B cell (primary cell): ENCODE measurements around the gene RORC. TPM values are rescaled to one million over a fixed set of nuclear protein-coding genes. Genes with fewer than 3 reads are reported as not detected.

ENCODE experiments used
- ATAC-seq: fragments of 200-7000 bp; cut with Tn5 transposase; one replicate; pipeline ENCODE4 v1.10.0; 2021; ENCODE audit warnings: low read depth, mild to moderate bottlenecking, moderate number of reproducible peaks, moderate library complexity
- CTCF ChIA-PET: fragments of 350-600 bp; sonication (Branson Sonifier 250); formaldehyde crosslinking; loops from one replicate; lab custom pipeline; 2021; ENCODE audit warnings: antibody characterized with exemption, inconsistent platforms; lab: Charles Lee
- POLR2A ChIA-PET: fragments of 350-600 bp; sonication (Branson Sonifier 250); formaldehyde crosslinking; loops from one replicate; lab custom pipeline; 2021; ENCODE audit warnings: antibody characterized with exemption; lab: Charles Lee
- DNase-seq: peaks from one replicate; pipeline ENCODE4 v3.0.0; 2013
- H2AFZ ChIP-seq: 2 replicates; pipeline ENCODE4 v1.6.1; 2012; ENCODE audit warnings: mild to moderate bottlenecking, low read depth, low read length; ENCODE audit not compliant: insufficient read depth, poor library complexity, severe bottlenecking
- H3K27ac ChIP-seq, 2 donors: 1 replicate in 1 of 2; 2 replicates in 1 of 2; pipeline ENCODE4 v1.5.1; 2012 to 2013; ENCODE audit warnings: low read length in 2 of 2, mild to moderate bottlenecking in 2 of 2, moderate library complexity in 1 of 2
- H3K27me3 ChIP-seq, 4 experiments: fragments of 200-600 bp in 1 of 4; sonication (generic) in 1 of 4; replicated peaks in 1 of 4; 1 replicate in 2 of 4; 2 replicates in 2 of 4; pipeline versions ENCODE4 v1.6.1 to v1.7.0; 2013 to 2016; ENCODE audit warnings: low read length in 3 of 4, mild to moderate bottlenecking in 2 of 4, mixed read lengths in 1 of 4, moderate library complexity in 1 of 4; ENCODE audit not compliant: insufficient read depth in 4 of 4, control insufficient read depth in 3 of 4; ENCODE audit errors: control extremely low read depth in 1 of 4
- H3K36me3 ChIP-seq, 2 experiments: replicated peaks in 1 of 2; 1 replicate in 1 of 2; 2 replicates in 1 of 2; pipeline versions ENCODE4 v1.6.1 to v1.7.1; 2013; ENCODE audit warnings: low read length in 1 of 2; ENCODE audit not compliant: insufficient read depth in 2 of 2, control insufficient read depth in 1 of 2; ENCODE audit errors: control extremely low read depth in 1 of 2, extremely low read depth in 1 of 2
- H3K4me1 ChIP-seq, 2 donors: fragments of 200-600 bp in 1 of 2; sonication (generic) in 1 of 2; 1 replicate in 1 of 2; 2 replicates in 1 of 2; pipeline versions ENCODE4 v1.5.1 to v1.6.1; 2013 to 2017; ENCODE audit warnings: low read length in 2 of 2; ENCODE audit not compliant: control insufficient read depth in 2 of 2, insufficient read depth in 2 of 2
- H3K4me2 ChIP-seq: replicated peaks from 2 replicates; pipeline ENCODE3; 2012; ENCODE audit warnings: mild to moderate bottlenecking, low read depth, low read length; ENCODE audit not compliant: poor library complexity, severe bottlenecking
- H3K4me3 ChIP-seq, 5 experiments: fragments of 200-600 bp in 1 of 5; sonication (generic) in 1 of 5; 1 replicate in 3 of 5; 2 replicates in 2 of 5; pipeline versions ENCODE4 v1.5.1 to v1.7.0; 2011 to 2016; ENCODE audit warnings: low read length in 4 of 5, mild to moderate bottlenecking in 4 of 5, low read depth in 2 of 5, control low read depth in 1 of 5, moderate library complexity in 1 of 5; ENCODE audit not compliant: insufficient read depth in 1 of 5; ENCODE audit errors: control extremely low read depth in 1 of 5, extremely low read depth in 1 of 5
- H3K79me2 ChIP-seq: fragments of 200-600 bp; sonication (generic); one replicate; pipeline ENCODE4 v1.6.0; 2016; ENCODE audit warnings: low read length; ENCODE audit not compliant: control insufficient read depth, insufficient read depth
- H3K9ac ChIP-seq: fragments of 200-600 bp; sonication (generic); 2 replicates; pipeline ENCODE4 v1.6.1; 2017; ENCODE audit warnings: mild to moderate bottlenecking, low read length, moderate library complexity
- H3K9me3 ChIP-seq, 3 donors: one replicate each; pipeline versions ENCODE4 v1.6.1 to v1.7.1; 2013; ENCODE audit warnings: low read length in 2 of 3; ENCODE audit not compliant: control insufficient read depth in 2 of 3, insufficient read depth in 1 of 3; ENCODE audit errors: control extremely low read depth in 1 of 3
- H4K20me1 ChIP-seq: 2 replicates; pipeline ENCODE4 v1.6.0; 2012; ENCODE audit warnings: mild to moderate bottlenecking, low read length; ENCODE audit not compliant: insufficient read depth, control insufficient read depth, poor library complexity, severe bottlenecking
- H3K27ac Mint-ChIP-seq: one replicate; pipeline ENCODE4 v1.8.0; 2021; ENCODE audit warnings: mixed read lengths
- H3K27me3 Mint-ChIP-seq: one replicate; pipeline ENCODE4 v1.8.0; 2021; ENCODE audit warnings: mixed read lengths
- H3K4me1 Mint-ChIP-seq: one replicate; pipeline ENCODE4 v1.8.0; 2021; ENCODE audit warnings: mixed read lengths
- H3K4me3 Mint-ChIP-seq: one replicate; pipeline ENCODE4 v1.8.0; 2021; ENCODE audit warnings: mixed read lengths
- H3K9me3 Mint-ChIP-seq: one replicate; pipeline ENCODE4 v1.8.0; 2022; ENCODE audit warnings: mixed read lengths; ENCODE audit not compliant: insufficient read depth
- CTCF ChIP-seq: fragments of 200-600 bp; IDR thresholded peaks from one replicate; pipeline ENCODE4 v1.8.0; 2022; ENCODE audit warnings: antibody characterized with exemption, mild to moderate bottlenecking
- EZH2 ChIP-seq: IDR thresholded peaks from 2 replicates; pipeline ENCODE4 v1.6.1; 2012; ENCODE audit warnings: borderline replicate concordance, low read depth, mild to moderate bottlenecking, moderate library complexity, low read length; ENCODE audit not compliant: insufficient read depth, poor library complexity, severe bottlenecking
- WGBS: methylation state at CpG from one replicate; pipeline ENCODE4 v1.1.5; 2013; ENCODE audit warnings: missing lambda C conversion rate; ENCODE audit not compliant: insufficient coverage; 5-methylcytosine and 5-hydroxymethylcytosine counted together
- intact Hi-C: fragments of 100-400 bp; cut with micrococcal nuclease; formaldehyde crosslinking; loops from one replicate; pipeline ENCODE4 v1.10.0; 2022
- polyA plus RNA-seq: library from polyadenylated mRNA; depleted of rRNA; stranded (reverse); fragments of >200 nt; gene quantifications from 2 replicates; pipeline ENCODE4 v1.2.3, GENCODE V29; 2012
- total RNA-seq, 2 donors: library from RNA; stranded (reverse); fragments of 120-200 nt in 1 of 2; gene quantifications; 1 replicate in 1 of 2; 2 replicates in 1 of 2; pipeline versions ENCODE4 v1.2.3 to v1.2.4, GENCODE V29; 2013 to 2022

RORC gene
- total and polyA plus RNA-seq, 2 donors (not counting 1 experiment from before 2014, with no cell fraction given), result 0.15 TPM; not detected in 1

GRCh38 chr1:151871284-151872030, 39.9 kb upstream of the RORC start:
- Mint-ChIP-seq H3K27me3 (peaks cover 5% of the 10 kb centered on the region), H3K9me3 (no peaks in the 10 kb centered on the region), H3K4me3 (no peak overlapping the region), H3K4me1 (no peaks in the 10 kb centered on the region), H3K27ac (no peak overlapping the region)
- Histone ChIP-seq H3K4me1 (no peaks in the 10 kb centered on the region), H3K27ac (no peak overlapping the region), H3K9me3 (no peaks in the 10 kb centered on the region), H3K4me3 (no peak overlapping the region), H3K79me2 (no peaks in the 10 kb centered on the region), H3K9ac (no peak overlapping the region), H4K20me1 (no peaks in the 10 kb centered on the region), H2AFZ (no peak overlapping the region), H3K4me2 (no peak overlapping the region), H3K36me3 (peaks cover 0 to 6% of the 10 kb centered on the region in 2 experiments), H3K27me3 (no peaks in the 10 kb centered on the region)
- TF ChIP-seq CTCF (no peak), EZH2 (no peak)
- ChIA-PET POLR2A (no interaction called here), CTCF (interaction anchor here (1.1 kb wide), 1 partner anchor 11 kb away, joined by 3 read pairs; no protein-coding TSS in a partner anchor)
- DNase-seq (no peak), ATAC-seq (no peak)
- intact Hi-C loops, result no loop called here
- WGBS, result 100% methylated on average over 2 of the region's 5 CpGs

- no peaks in the 10 kb centered on the region for H3K4me1 Mint-ChIP-seq
- ATAC-seq, result no peak
These were observed 36.9 kb upstream of the RORC start for GRCh38 chr1:151868486-151868885.

More at GRCh38 chr1:151868486-151868885, 36.9 kb upstream of the RORC start:
- intact Hi-C loops, result no loop called here
- Mint-ChIP-seq H3K9me3 (no peaks in the 10 kb centered on the region), H3K27ac (no peak overlapping the region), H3K27me3 (peaks cover 16% of the 10 kb centered on the region), H3K4me3 (no peak overlapping the region)
- Histone ChIP-seq H3K9me3 (no peaks in the 10 kb centered on the region), H3K79me2 (no peaks in the 10 kb centered on the region), H3K36me3 (no peaks in the 10 kb centered on the region), H3K4me3 (no peak overlapping the region), H3K4me1 (no peaks in the 10 kb centered on the region), H3K27me3 (no peaks in the 10 kb centered on the region), H3K4me2 (no peak overlapping the region), H2AFZ (no peak overlapping the region), H3K27ac (no peak overlapping the region), H3K9ac (no peak overlapping the region), H4K20me1 (no peaks in the 10 kb centered on the region)
- ChIA-PET POLR2A (no interaction called here), CTCF (interaction anchor here (0.5 kb wide), 1 partner anchor 132 kb away, joined by 3 read pairs; no protein-coding TSS in a partner anchor)
- no CpG with 5 or more reads among the region's 3 CpGs for WGBS
- no peak for DNase-seq
- TF ChIP-seq CTCF, result no peak
- no peak for TF ChIP-seq EZH2
